SK-N-SH (cell line): ENCODE measurements around the gene CHSY3. TPM values are rescaled to one million over a fixed set of nuclear protein-coding genes. Genes with fewer than 3 reads are reported as not detected.

Experiments
- CTCF ChIA-PET: fragments of 300-600, 350-600 bp; formaldehyde crosslinking; extraction: SDS; loops from one replicate; lab custom pipeline; 2021; lab: Yijun Ruan, JAX
- POLR2A ChIA-PET: fragments of 350-600 bp; sonication (Branson Sonifier 250); formaldehyde crosslinking; extraction: SDS; loops from one replicate; lab custom pipeline; 2020; ENCODE audit warnings: antibody characterized with exemption, inconsistent platforms; lab: Yijun Ruan, JAX
- DNase-seq: peaks from one replicate; pipeline ENCODE4 v3.0.0; 2012
- H2AFZ ChIP-seq: fragments of 200-600 bp; sonication (generic); 2 replicates; pipeline ENCODE4 v1.8.1; 2016; ENCODE audit warnings: antibody characterized with exemption, mild to moderate bottlenecking, low read depth
- H3F3A ChIP-seq: fragments of 200-600 bp; sonication (generic); replicated peaks from 2 replicates; pipeline ENCODE3; 2016; ENCODE audit warnings: antibody characterized with exemption, mild to moderate bottlenecking; ENCODE audit not compliant: insufficient read depth
- H3K27ac ChIP-seq, 2 experiments: fragments of 200-500 bp in 1 of 2; fragments of 200-600 bp in 1 of 2; sonication (Bioruptor generic) in 1 of 2; sonication (generic), shearing (Covaris generic) in 1 of 2; 2 replicates each; pipeline versions ENCODE4 v1.5.1 to v1.6.1; 2014 to 2016; ENCODE audit warnings: low read depth in 2 of 2, inconsistent platforms in 1 of 2, low read length in 1 of 2, mild to moderate bottlenecking in 1 of 2, mixed read lengths in 1 of 2
- H3K27me3 ChIP-seq: fragments of 200-600 bp; sonication (generic), shearing (Covaris generic); 2 replicates; pipeline ENCODE4 v1.6.1; 2016; ENCODE audit warnings: mixed run types; ENCODE audit not compliant: insufficient read depth
- H3K36me3 ChIP-seq, 2 experiments: fragments of 200-500 bp in 1 of 2; fragments of 200-600 bp in 1 of 2; sonication (Bioruptor generic) in 1 of 2; sonication (generic) in 1 of 2; replicated peaks in 1 of 2; 2 replicates each; pipeline versions ENCODE3 to v1.5.1; 2014 to 2016; ENCODE audit warnings: low read length in 1 of 2, mild to moderate bottlenecking in 1 of 2; ENCODE audit not compliant: insufficient read depth in 2 of 2, control insufficient read depth in 1 of 2
- H3K4me1 ChIP-seq, 2 experiments: fragments of 200-500 bp in 1 of 2; fragments of 200-600 bp in 1 of 2; sonication (Bioruptor generic) in 1 of 2; sonication (generic), shearing (Covaris generic) in 1 of 2; 2 replicates each; pipeline versions ENCODE4 v1.5.1 to v1.6.1; 2014 to 2016; ENCODE audit warnings: low read depth in 1 of 2, low read length in 1 of 2, mixed run types in 1 of 2; ENCODE audit not compliant: insufficient read depth in 2 of 2, control insufficient read depth in 1 of 2
- H3K4me2 ChIP-seq: fragments of 200-600 bp; sonication (generic), shearing (Covaris generic); 2 replicates; pipeline ENCODE4 v1.6.1; 2017; ENCODE audit warnings: mixed run types
- H3K4me3 ChIP-seq, 2 experiments: fragments of 200-500 bp in 1 of 2; fragments of 200-600 bp in 1 of 2; sonication (Bioruptor generic) in 1 of 2; sonication (generic), shearing (Covaris generic) in 1 of 2; 2 replicates each; pipeline versions ENCODE4 v1.5.1 to v1.8.1; 2014 to 2016; ENCODE audit warnings: low read depth in 2 of 2, inconsistent platforms in 1 of 2, low read length in 1 of 2, mild to moderate bottlenecking in 1 of 2, mixed read lengths in 1 of 2, moderate library complexity in 1 of 2
- H3K79me2 ChIP-seq: fragments of 200-600 bp; sonication (generic); 2 replicates; pipeline ENCODE4 v1.8.1; 2017; ENCODE audit warnings: mild to moderate bottlenecking; ENCODE audit not compliant: insufficient read depth
- H3K9ac ChIP-seq: fragments of 200-600 bp; sonication (generic); 2 replicates; pipeline ENCODE4 v1.6.1; 2017; ENCODE audit warnings: mixed run types
- H3K9me2 ChIP-seq: fragments of 200-600 bp; sonication (generic); 2 replicates; pipeline ENCODE4 v1.6.1; 2017; ENCODE audit warnings: mixed run types
- H3K9me3 ChIP-seq: fragments of 200-600 bp; sonication (generic); 2 replicates; pipeline ENCODE4 v1.6.1; 2017; ENCODE audit warnings: mixed run types, mild to moderate bottlenecking, moderate library complexity
- H4K20me1 ChIP-seq: fragments of 200-600 bp; sonication (generic); 2 replicates; pipeline ENCODE4 v1.6.1; 2017; ENCODE audit warnings: mild to moderate bottlenecking, mixed run types; ENCODE audit not compliant: insufficient read depth
- CHD2 ChIP-seq: fragments of 150-350 bp; IDR thresholded peaks from 2 replicates; pipeline ENCODE4 v1.6.1; 2018; ENCODE audit warnings: low read length; ENCODE audit not compliant: partially characterized antibody
- ELF1 ChIP-seq: IDR thresholded peaks from 2 replicates; pipeline ENCODE4 v1.4.0; 2012
- EP300 ChIP-seq, 2 experiments: IDR thresholded peaks; 2 replicates each; pipeline versions ENCODE4 v1.4.0 to v1.6.1; 2012; ENCODE audit warnings: borderline replicate concordance in 1 of 2, low read depth in 1 of 2, low read length in 1 of 2
- EZH2phosphoT487 ChIP-seq: fragments of 200-600 bp; sonication (generic); IDR thresholded peaks from 2 replicates; pipeline ENCODE4 v1.6.1; 2017; ENCODE audit warnings: low read depth, mixed run types, mild to moderate bottlenecking, antibody characterized with exemption, moderate library complexity, borderline replicate concordance
- FOSL2 ChIP-seq: IDR thresholded peaks from 2 replicates; pipeline ENCODE4 v1.4.0; 2012; ENCODE audit warnings: low read depth, mild to moderate bottlenecking, moderate library complexity, borderline replicate concordance
- FOXM1 ChIP-seq: IDR thresholded peaks from 2 replicates; pipeline ENCODE4 v1.4.0; 2012; ENCODE audit warnings: low read depth, mild to moderate bottlenecking
- GATA2 ChIP-seq: sonication (generic); formaldehyde crosslinking; IDR thresholded peaks from 2 replicates; pipeline ENCODE4 v1.5.0; 2020; ENCODE audit warnings: mild to moderate bottlenecking, missing genetic modification reagents
- MEF2A ChIP-seq: IDR thresholded peaks from 2 replicates; pipeline ENCODE4 v1.4.0; 2012; ENCODE audit warnings: low read depth, borderline replicate concordance
- MXI1 ChIP-seq: IDR thresholded peaks from 2 replicates; pipeline ENCODE4 v1.6.1; 2012; ENCODE audit warnings: mild to moderate bottlenecking, low read depth, low read length, improper control_type of control experiment
- POLR2AphosphoS5 ChIP-seq: IDR thresholded peaks from 2 replicates; pipeline ENCODE4 v1.6.1; 2012; ENCODE audit warnings: low read depth, low read length
- RAD21 ChIP-seq: IDR thresholded peaks from 2 replicates; pipeline ENCODE4 v1.6.1; 2012; ENCODE audit warnings: mild to moderate bottlenecking, low read length
- RFX5 ChIP-seq: IDR thresholded peaks from 2 replicates; pipeline ENCODE4 v1.6.1; 2012; ENCODE audit warnings: mild to moderate bottlenecking, improper control_type of control experiment, low read length
- SIN3A ChIP-seq: IDR thresholded peaks from 2 replicates; pipeline ENCODE4 v1.6.1; 2012; ENCODE audit warnings: low read depth, mild to moderate bottlenecking, low read length, moderate library complexity, borderline replicate concordance
- TCF12 ChIP-seq: IDR thresholded peaks from 2 replicates; pipeline ENCODE4 v1.4.0; 2012
- WGBS: methylation state at CpG from one replicate; pipeline ENCODE4 v1.1.6; 2017; ENCODE audit warnings: low lambda C conversion rate; 5-methylcytosine and 5-hydroxymethylcytosine counted together
- polyA plus RNA-seq, 3 experiments: library from polyadenylated mRNA; depleted of rRNA; stranded (reverse); fragments of >200 nt; gene quantifications; 2 replicates each; pipeline ENCODE4 v1.2.3, GENCODE V29; 2012
- TF ChIP-seq, protein P1 (sequence below): fragments of 150-350 bp; IDR thresholded peaks from 2 replicates; pipeline ENCODE4 v1.6.1; 2016; ENCODE audit warnings: mild to moderate bottlenecking, low read depth, low read length
- TF ChIP-seq, protein P2 (sequence below): IDR thresholded peaks from 2 replicates; pipeline ENCODE4 v1.4.0; 2012; ENCODE audit warnings: low read depth, borderline replicate concordance
- TF ChIP-seq, protein P3 (sequence below): IDR thresholded peaks from 2 replicates; pipeline ENCODE4 v1.4.0; 2012; ENCODE audit warnings: low read depth
- TF ChIP-seq, protein P4 (sequence below): fragments of 150-350 bp; IDR thresholded peaks from 2 replicates; pipeline ENCODE4 v1.6.1; 2017; ENCODE audit warnings: antibody characterized with exemption, low read length, low read depth, borderline replicate concordance
- TF ChIP-seq, protein P5 (sequence below): fragments of 200-600 bp; sonication (generic); IDR thresholded peaks from 2 replicates; pipeline ENCODE4 v1.6.1; 2017; ENCODE audit warnings: antibody characterized with exemption, mild to moderate bottlenecking, moderate library complexity

The CHSY3 gene
- polyA plus RNA-seq, 1 of the 3 experiments (the other 2 are of a cell fraction) = not detected

DNA sequence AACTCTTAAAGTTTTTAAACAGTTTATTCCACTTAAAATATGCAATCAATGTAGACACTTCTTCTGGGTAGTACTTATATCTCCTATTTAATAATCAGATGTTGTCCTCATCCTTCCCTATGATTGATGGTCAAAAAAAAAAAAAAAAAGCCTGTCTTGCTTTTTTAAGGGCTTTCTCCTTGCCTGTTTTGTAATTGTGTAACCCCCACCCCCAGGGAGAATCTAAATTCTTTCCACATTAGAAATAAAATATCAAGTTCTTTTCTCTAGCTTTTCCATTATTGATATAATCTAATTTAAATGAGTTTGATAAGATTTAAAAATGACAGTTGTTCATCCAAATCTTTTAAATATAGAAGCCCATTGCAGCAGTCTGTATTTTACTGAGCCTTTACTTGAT lies 119.7 kb downstream of the CHSY3 start:
- Histone ChIP-seq H2AFZ (no peak overlapping the region), H3K9ac (no peak overlapping the region), H3K27ac (no peak overlapping the region), H3K9me2 (no peaks in the 10 kb centered on the region), H3K79me2 (no peaks in the 10 kb centered on the region), H3K4me2 (no peak overlapping the region), H3F3A (no peaks in the 10 kb centered on the region), H3K4me1 (no peaks in the 10 kb centered on the region), H3K27me3 (no peaks in the 10 kb centered on the region), H3K36me3 (no peaks in the 10 kb centered on the region), H4K20me1 (no peaks in the 10 kb centered on the region), H3K4me3 (no peak overlapping the region), H3K9me3 (no peaks in the 10 kb centered on the region)
- ChIA-PET POLR2A (no interaction called here), CTCF (no interaction called here)
- TF ChIP-seq FOXM1 = no peak
- TF ChIP-seq EZH2phosphoT487 = no peak
- TF ChIP-seq MEF2A = no peak
- no peak for TF ChIP-seq RAD21
- no peak for TF ChIP-seq POLR2AphosphoS5
- TF ChIP-seq RFX5 = no peak
- TF ChIP-seq, protein P1, sequence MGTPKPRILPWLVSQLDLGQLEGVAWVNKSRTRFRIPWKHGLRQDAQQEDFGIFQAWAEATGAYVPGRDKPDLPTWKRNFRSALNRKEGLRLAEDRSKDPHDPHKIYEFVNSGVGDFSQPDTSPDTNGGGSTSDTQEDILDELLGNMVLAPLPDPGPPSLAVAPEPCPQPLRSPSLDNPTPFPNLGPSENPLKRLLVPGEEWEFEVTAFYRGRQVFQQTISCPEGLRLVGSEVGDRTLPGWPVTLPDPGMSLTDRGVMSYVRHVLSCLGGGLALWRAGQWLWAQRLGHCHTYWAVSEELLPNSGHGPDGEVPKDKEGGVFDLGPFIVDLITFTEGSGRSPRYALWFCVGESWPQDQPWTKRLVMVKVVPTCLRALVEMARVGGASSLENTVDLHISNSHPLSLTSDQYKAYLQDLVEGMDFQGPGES = no peak
- TF ChIP-seq EP300 (IDR thresholded peaks at IDR 0.05; ENCODE audit: borderline replicate concordance in 1 of 2, low read depth in 1 of 2, low read length in 1 of 2) = no peak
- TF ChIP-seq SIN3A = no peak
- TF ChIP-seq GATA2 (CRISPR knock-in tag) = no peak
- no peak for TF ChIP-seq TCF12
- no peak for TF ChIP-seq MXI1
- no peak for DNase-seq

DNA sequence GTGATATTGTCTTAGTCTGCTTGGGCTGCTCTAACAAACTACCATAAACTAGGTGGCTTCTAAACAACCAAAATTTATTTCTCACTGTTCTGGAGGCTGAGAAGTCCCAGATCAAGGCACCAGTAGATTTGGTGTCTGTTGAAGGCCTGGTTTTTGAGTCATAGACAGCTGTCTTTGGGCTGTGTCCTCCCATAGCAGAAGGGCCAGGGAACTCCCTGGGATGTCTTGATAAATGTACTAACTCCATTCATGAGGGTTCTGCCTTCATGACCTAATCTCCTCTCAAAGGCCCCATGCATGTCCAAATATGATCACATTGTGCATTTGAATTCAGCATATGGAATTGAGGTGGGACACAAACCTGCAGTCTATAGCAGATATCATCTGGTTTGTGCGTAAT lies 121.2 kb downstream of the CHSY3 start:
- no peak overlapping the region for H3K4me2 ChIP-seq
- H3K27ac ChIP-seq = no peak overlapping the region
- H2AFZ ChIP-seq = no peak overlapping the region
- H3K27me3 ChIP-seq = no peaks in the 10 kb centered on the region
- no peak overlapping the region for H3K4me3 ChIP-seq
- no peaks in the 10 kb centered on the region for H4K20me1 ChIP-seq
- H3K79me2 ChIP-seq = no peaks in the 10 kb centered on the region
- no peaks in the 10 kb centered on the region for H3K9me2 ChIP-seq
- H3K9me3 ChIP-seq = no peaks in the 10 kb centered on the region
- WGBS = 5% methylated on average over 1 of the region's 1 CpG
- TF ChIP-seq RFX5 (no peak), FOSL2 (no peak), TCF12 (no peak), EZH2phosphoT487 (no peak), MEF2A (no peak), ELF1 (no peak), RAD21 (no peak), CHD2 (no peak)
- TF ChIP-seq, protein P2, sequence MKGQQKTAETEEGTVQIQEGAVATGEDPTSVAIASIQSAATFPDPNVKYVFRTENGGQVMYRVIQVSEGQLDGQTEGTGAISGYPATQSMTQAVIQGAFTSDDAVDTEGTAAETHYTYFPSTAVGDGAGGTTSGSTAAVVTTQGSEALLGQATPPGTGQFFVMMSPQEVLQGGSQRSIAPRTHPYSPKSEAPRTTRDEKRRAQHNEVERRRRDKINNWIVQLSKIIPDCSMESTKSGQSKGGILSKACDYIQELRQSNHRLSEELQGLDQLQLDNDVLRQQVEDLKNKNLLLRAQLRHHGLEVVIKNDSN = no peak
- TF ChIP-seq, protein P3, sequence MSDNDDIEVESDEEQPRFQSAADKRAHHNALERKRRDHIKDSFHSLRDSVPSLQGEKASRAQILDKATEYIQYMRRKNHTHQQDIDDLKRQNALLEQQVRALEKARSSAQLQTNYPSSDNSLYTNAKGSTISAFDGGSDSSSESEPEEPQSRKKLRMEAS = no peak
- TF ChIP-seq, protein P4, sequence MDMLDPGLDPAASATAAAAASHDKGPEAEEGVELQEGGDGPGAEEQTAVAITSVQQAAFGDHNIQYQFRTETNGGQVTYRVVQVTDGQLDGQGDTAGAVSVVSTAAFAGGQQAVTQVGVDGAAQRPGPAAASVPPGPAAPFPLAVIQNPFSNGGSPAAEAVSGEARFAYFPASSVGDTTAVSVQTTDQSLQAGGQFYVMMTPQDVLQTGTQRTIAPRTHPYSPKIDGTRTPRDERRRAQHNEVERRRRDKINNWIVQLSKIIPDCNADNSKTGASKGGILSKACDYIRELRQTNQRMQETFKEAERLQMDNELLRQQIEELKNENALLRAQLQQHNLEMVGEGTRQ = no peak
- TF ChIP-seq, protein P5, sequence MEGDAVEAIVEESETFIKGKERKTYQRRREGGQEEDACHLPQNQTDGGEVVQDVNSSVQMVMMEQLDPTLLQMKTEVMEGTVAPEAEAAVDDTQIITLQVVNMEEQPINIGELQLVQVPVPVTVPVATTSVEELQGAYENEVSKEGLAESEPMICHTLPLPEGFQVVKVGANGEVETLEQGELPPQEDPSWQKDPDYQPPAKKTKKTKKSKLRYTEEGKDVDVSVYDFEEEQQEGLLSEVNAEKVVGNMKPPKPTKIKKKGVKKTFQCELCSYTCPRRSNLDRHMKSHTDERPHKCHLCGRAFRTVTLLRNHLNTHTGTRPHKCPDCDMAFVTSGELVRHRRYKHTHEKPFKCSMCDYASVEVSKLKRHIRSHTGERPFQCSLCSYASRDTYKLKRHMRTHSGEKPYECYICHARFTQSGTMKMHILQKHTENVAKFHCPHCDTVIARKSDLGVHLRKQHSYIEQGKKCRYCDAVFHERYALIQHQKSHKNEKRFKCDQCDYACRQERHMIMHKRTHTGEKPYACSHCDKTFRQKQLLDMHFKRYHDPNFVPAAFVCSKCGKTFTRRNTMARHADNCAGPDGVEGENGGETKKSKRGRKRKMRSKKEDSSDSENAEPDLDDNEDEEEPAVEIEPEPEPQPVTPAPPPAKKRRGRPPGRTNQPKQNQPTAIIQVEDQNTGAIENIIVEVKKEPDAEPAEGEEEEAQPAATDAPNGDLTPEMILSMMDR = no peak
- H3K4me1 ChIP-seq = no peaks in the 10 kb centered on the region
- no peaks in the 10 kb centered on the region for H3K36me3 ChIP-seq
- POLR2A ChIA-PET = no interaction called here
- CTCF ChIA-PET = no interaction called here
- no peak overlapping the region for H3K9ac ChIP-seq
- H3F3A ChIP-seq = no peaks in the 10 kb centered on the region
- DNase-seq = no peak
